Measurements from ENCODE around the gene ZNF226.

The ZNF226 gene

GRCh38 chr19:44141191-44142058 lies 23.5 kb upstream of the ZNF226 start, which contains the start of gene ZNF234 (continued):
- TF ChIP-seq CTCF (tag by site-specific recombination; IDR thresholded peaks at IDR 0.05): peak; percentile 80
- TF ChIP-seq SALL2 (tag by site-specific recombination; IDR thresholded peaks at IDR 0.05; ENCODE audit: borderline replicate concordance): no peak
- TF ChIP-seq, protein P1, sequence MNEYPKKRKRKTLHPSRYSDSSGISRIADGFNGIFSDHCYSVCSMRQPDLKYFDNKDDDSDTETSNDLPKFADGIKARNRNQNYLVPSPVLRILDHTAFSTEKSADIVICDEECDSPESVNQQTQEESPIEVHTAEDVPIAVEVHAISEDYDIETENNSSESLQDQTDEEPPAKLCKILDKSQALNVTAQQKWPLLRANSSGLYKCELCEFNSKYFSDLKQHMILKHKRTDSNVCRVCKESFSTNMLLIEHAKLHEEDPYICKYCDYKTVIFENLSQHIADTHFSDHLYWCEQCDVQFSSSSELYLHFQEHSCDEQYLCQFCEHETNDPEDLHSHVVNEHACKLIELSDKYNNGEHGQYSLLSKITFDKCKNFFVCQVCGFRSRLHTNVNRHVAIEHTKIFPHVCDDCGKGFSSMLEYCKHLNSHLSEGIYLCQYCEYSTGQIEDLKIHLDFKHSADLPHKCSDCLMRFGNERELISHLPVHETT (tag by site-specific recombination; IDR thresholded peaks at IDR 0.05): no peak
- no peak for TF ChIP-seq ZNF292 (tag by site-specific recombination; IDR thresholded peaks at IDR 0.05; ENCODE audit: borderline replicate concordance, low read depth)
- TF ChIP-seq ZSCAN5A (tag by site-specific recombination; IDR thresholded peaks at IDR 0.05): peak; percentile 87; the same call in 1 of the 2 replicates
- 0 out of 2 replicates have a peak, but pooled peaks have one; percentile 45 for TF ChIP-seq ZNF558 (tag by site-specific recombination; IDR thresholded peaks at IDR 0.05)
- TF ChIP-seq ZIC2 (tag by site-specific recombination; IDR thresholded peaks at IDR 0.05): no peak; the same call in 1 of the 2 replicates
- peak; percentile 64 for TF ChIP-seq YY2 (tag by site-specific recombination; IDR thresholded peaks at IDR 0.05)
- no peak for TF ChIP-seq ZNF433 (tag by site-specific recombination; IDR thresholded peaks at IDR 0.05; ENCODE audit: low read depth)
- TF ChIP-seq ZNF24 (tag by site-specific recombination; IDR thresholded peaks at IDR 0.05): peak; percentile 80
- no peak for TF ChIP-seq ZNF214 (tag by site-specific recombination; IDR thresholded peaks at IDR 0.05; ENCODE audit: borderline replicate concordance)
- no peak for TF ChIP-seq ZNF114 (tag by site-specific recombination; IDR thresholded peaks at IDR 0.05)
- TF ChIP-seq, protein P2, sequence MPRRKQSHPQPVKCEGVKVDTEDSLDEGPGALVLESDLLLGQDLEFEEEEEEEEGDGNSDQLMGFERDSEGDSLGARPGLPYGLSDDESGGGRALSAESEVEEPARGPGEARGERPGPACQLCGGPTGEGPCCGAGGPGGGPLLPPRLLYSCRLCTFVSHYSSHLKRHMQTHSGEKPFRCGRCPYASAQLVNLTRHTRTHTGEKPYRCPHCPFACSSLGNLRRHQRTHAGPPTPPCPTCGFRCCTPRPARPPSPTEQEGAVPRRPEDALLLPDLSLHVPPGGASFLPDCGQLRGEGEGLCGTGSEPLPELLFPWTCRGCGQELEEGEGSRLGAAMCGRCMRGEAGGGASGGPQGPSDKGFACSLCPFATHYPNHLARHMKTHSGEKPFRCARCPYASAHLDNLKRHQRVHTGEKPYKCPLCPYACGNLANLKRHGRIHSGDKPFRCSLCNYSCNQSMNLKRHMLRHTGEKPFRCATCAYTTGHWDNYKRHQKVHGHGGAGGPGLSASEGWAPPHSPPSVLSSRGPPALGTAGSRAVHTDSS (tag by site-specific recombination; IDR thresholded peaks at IDR 0.05): peak; percentile 43; the same call in 1 of the 2 replicates
- TF ChIP-seq, protein P3, sequence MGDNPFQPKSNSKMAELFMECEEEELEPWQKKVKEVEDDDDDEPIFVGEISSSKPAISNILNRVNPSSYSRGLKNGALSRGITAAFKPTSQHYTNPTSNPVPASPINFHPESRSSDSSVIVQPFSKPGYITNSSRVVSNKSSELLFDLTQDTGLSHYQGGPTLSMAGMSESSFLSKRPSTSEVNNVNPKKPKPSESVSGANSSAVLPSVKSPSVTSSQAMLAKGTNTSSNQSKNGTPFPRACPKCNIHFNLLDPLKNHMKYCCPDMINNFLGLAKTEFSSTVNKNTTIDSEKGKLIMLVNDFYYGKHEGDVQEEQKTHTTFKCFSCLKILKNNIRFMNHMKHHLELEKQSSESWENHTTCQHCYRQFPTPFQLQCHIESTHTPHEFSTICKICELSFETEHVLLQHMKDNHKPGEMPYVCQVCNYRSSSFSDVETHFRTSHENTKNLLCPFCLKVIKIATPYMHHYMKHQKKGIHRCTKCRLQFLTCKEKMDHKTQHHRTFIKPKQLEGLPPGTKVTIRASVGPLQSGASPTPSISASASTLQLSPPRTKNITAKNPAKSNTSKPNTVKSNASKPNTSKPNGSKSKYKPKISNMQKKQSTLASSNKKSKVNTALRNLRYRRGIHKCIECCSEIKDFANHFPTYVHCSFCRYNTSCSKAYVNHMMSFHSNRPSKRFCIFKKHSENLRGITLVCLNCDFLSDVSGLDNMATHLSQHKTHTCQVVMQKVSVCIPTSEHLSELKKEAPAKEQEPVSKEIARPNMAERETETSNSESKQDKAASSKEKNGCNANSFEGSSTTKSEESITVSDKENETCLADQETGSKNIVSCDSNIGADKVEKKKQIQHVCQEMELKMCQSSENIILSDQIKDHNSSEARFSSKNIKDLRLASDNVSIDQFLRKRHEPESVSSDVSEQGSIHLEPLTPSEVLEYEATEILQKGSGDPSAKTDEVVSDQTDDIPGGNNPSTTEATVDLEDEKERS (tag by site-specific recombination; IDR thresholded peaks at IDR 0.05): peak; percentile 93
- no peak; the same call in 1 of the 2 replicates for TF ChIP-seq GLI2 (tag by site-specific recombination; IDR thresholded peaks at IDR 0.05; ENCODE audit: borderline replicate concordance, low read depth)
- TF ChIP-seq HOXA7 (CRISPR knock-in tag; IDR thresholded peaks at IDR 0.05; ENCODE audit: borderline replicate concordance): peak; percentile 24; the same call in 1 of the 2 replicates
- TF ChIP-seq, protein P4, sequence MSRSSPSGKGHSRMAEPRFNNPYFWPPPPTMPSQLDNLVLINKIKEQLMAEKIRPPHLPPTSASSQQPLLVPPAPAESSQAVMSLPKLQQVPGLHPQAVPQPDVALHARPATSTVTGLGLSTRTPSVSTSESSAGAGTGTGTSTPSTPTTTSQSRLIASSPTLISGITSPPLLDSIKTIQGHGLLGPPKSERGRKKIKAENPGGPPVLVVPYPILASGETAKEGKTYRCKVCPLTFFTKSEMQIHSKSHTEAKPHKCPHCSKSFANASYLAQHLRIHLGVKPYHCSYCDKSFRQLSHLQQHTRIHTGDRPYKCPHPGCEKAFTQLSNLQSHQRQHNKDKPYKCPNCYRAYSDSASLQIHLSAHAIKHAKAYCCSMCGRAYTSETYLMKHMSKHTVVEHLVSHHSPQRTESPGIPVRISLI (tag by site-specific recombination; IDR thresholded peaks at IDR 0.05): no peak
- peak; percentile 67 for TF ChIP-seq ZNF366 (tag by site-specific recombination; conservative IDR thresholded peaks at IDR 0.05)
- TF ChIP-seq ZNF416 (tag by site-specific recombination; IDR thresholded peaks at IDR 0.05): 0 out of 2 replicates have a peak, but pooled peaks have one; percentile 13
- TF ChIP-seq, protein P5, sequence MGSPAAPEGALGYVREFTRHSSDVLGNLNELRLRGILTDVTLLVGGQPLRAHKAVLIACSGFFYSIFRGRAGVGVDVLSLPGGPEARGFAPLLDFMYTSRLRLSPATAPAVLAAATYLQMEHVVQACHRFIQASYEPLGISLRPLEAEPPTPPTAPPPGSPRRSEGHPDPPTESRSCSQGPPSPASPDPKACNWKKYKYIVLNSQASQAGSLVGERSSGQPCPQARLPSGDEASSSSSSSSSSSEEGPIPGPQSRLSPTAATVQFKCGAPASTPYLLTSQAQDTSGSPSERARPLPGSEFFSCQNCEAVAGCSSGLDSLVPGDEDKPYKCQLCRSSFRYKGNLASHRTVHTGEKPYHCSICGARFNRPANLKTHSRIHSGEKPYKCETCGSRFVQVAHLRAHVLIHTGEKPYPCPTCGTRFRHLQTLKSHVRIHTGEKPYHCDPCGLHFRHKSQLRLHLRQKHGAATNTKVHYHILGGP (tag by site-specific recombination; IDR thresholded peaks at IDR 0.05): no peak; the same call in 1 of the 2 replicates
- TF ChIP-seq ZNF629 (tag by site-specific recombination; IDR thresholded peaks at IDR 0.05): peak; percentile 73; the same call in 1 of the 2 replicates
- no peak; the same call in 1 of the 2 replicates for TF ChIP-seq BCL11B (tag by site-specific recombination; IDR thresholded peaks at IDR 0.05; ENCODE audit: low read depth)
- peak; percentile 66; the same call in 1 of the 2 replicates for TF ChIP-seq YY1 (tag by site-specific recombination; IDR thresholded peaks at IDR 0.05)
- TF ChIP-seq GLI4 (tag by site-specific recombination; IDR thresholded peaks at IDR 0.05): no peak
- peak; percentile 94 for TF ChIP-seq GLIS1 (tag by site-specific recombination; IDR thresholded peaks at IDR 0.05)
- 0 out of 2 replicates have a peak, but pooled peaks have one; percentile 24 for TF ChIP-seq ZNF140 (tag by site-specific recombination; IDR thresholded peaks at IDR 0.05)
- TF ChIP-seq TRIM28 (IDR thresholded peaks at IDR 0.05; ENCODE audit: borderline replicate concordance, low read length): 0 out of 2 replicates have a peak, but pooled peaks have one; percentile 15

Measured in HEK293 (cell line).